Endothelial cell (in vitro differentiated cells): ENCODE data around the gene NMNAT2. TPM values are rescaled to one million over a fixed set of nuclear protein-coding genes. Genes with fewer than 3 reads are reported as not detected.
"Not testable (repeated sequence)": the region's sequence is repeated elsewhere in the genome, so short reads cannot be mapped to it uniquely, and the experiment has no call there.

ENCODE experiments used
- DNase-seq: peaks from one replicate; pipeline ENCODE4 v3.0.0; 2021; ENCODE audit warnings: low spot score
- H3K27ac Mint-ChIP-seq: one replicate; pipeline ENCODE4 v1.8.0; 2021; ENCODE audit warnings: mixed read lengths, inconsistent platforms; ENCODE audit not compliant: unreplicated experiment
- H3K27me3 Mint-ChIP-seq: one replicate; pipeline ENCODE4 v1.8.0; 2021; ENCODE audit warnings: mild to moderate bottlenecking, moderate library complexity, mixed read lengths, inconsistent platforms; ENCODE audit not compliant: unreplicated experiment
- H3K36me3 Mint-ChIP-seq: one replicate; pipeline ENCODE4 v1.8.0; 2021; ENCODE audit warnings: mild to moderate bottlenecking, low read depth, mixed read lengths, inconsistent platforms; ENCODE audit not compliant: unreplicated experiment
- H3K4me1 Mint-ChIP-seq: one replicate; pipeline ENCODE4 v1.8.0; 2021; ENCODE audit warnings: mild to moderate bottlenecking, mixed read lengths, inconsistent platforms; ENCODE audit not compliant: unreplicated experiment
- H3K4me3 Mint-ChIP-seq: one replicate; pipeline ENCODE4 v1.8.0; 2021; ENCODE audit warnings: mild to moderate bottlenecking, mixed read lengths, inconsistent platforms; ENCODE audit not compliant: unreplicated experiment
- H3K9me3 Mint-ChIP-seq: one replicate; pipeline ENCODE4 v1.8.0; 2021; ENCODE audit warnings: mixed read lengths, inconsistent platforms; ENCODE audit not compliant: unreplicated experiment
- CTCF ChIP-seq: fragments of 200-600 bp; sonication (generic); IDR thresholded peaks from one replicate; pipeline ENCODE4 v1.5.0; 2021; ENCODE audit warnings: antibody characterized with exemption; ENCODE audit not compliant: unreplicated experiment
- total RNA-seq: library from RNA; stranded (reverse); fragmentation: NEBNext Ultra II Directional; extraction: Animal tissue kit (Norgen Biotek cat#: 25700); gene quantifications from one replicate; pipeline ENCODE4 v1.2.1, GENCODE V29; 2021; ENCODE audit not compliant: unreplicated experiment

The NMNAT2 gene
- total RNA-seq, 1 donor from 2014 or later, result 1.7 TPM

DNA sequence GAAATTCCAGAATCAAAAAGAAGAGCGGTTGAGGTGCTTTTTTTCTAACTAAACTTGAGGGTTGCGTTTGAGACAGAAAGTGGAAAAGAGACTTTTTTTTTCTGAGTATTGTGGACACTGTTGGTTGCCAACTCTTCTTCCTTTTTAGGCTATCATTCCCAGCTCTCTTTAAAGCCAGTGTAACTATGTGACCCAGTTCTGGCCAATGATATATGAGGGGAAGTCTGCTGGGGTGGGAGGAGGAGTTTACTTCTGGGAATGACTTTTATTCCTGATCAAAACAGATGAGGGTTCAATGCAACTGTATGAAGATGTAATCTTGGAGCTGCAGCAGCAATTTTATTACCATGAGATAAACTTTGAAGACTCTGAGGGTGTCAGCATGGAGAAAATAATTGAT, 17.3 kb upstream of the NMNAT2 start:
- H3K4me3 Mint-ChIP-seq, result no peak overlapping the region
- TF ChIP-seq CTCF, result no peak

DNA sequence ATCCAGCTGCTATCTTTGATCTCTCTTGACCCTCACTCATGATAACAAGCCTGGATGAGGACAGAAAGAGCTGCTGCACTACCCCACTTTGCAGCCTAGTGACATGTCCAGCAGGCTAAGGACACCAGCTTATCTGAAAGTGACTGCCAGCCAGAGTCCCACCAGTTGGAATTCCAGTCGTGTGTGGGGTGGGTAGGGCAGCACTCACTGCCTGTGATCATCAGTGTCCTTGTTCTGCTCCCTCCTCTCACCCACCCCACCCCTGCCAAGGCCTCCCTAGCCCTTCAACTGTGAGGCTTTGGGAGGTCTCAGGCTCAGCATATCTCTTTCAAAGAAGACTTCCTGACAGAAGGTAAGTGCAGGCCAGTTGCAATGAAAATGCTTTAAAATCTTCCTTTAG, 15.5 kb upstream of the NMNAT2 start:
- no peak overlapping the region for H3K27ac Mint-ChIP-seq
- TF ChIP-seq CTCF, result no peak
- no peak for DNase-seq
- no peak overlapping the region for H3K4me3 Mint-ChIP-seq
- peaks cover 11% of the 10 kb centered on the region for H3K4me1 Mint-ChIP-seq
- no peaks in the 10 kb centered on the region for H3K9me3 Mint-ChIP-seq
- no peaks in the 10 kb centered on the region for H3K36me3 Mint-ChIP-seq
- peaks cover 4% of the 10 kb centered on the region for H3K27me3 Mint-ChIP-seq

More for the DNA sequence above, 17.3 kb upstream of the NMNAT2 start:
- peaks cover 16% of the 10 kb centered on the region for H3K4me1 Mint-ChIP-seq
- H3K36me3 Mint-ChIP-seq, result no peaks in the 10 kb centered on the region
- H3K9me3 Mint-ChIP-seq, result no peaks in the 10 kb centered on the region
- no peak for DNase-seq
- peaks cover 4% of the 10 kb centered on the region for H3K27me3 Mint-ChIP-seq
- H3K27ac Mint-ChIP-seq, result no peak overlapping the region

DNA sequence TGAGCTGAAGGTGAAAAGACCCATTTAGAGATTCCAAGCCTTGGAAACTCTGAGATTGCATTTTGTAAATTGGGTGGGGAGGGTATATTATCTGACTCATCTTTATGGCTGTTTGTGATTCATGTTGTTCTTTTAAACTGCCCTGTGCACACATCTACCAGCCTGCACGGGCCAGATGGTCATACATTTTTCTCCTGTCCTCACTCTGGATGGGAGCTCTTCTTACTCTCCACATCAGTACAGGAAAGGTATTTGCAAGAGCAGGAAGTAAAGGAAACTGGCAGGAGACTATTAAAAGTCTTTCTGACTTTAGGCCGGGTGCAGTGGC, 14.3 kb upstream of the NMNAT2 start:
- no peak for TF ChIP-seq CTCF
- H3K9me3 Mint-ChIP-seq, result no peaks in the 10 kb centered on the region
- H3K27ac Mint-ChIP-seq, result no peak overlapping the region
- H3K36me3 Mint-ChIP-seq, result no peaks in the 10 kb centered on the region
- H3K27me3 Mint-ChIP-seq, result peaks cover 4% of the 10 kb centered on the region
- DNase-seq, result no peak
- peaks cover 11% of the 10 kb centered on the region for H3K4me1 Mint-ChIP-seq
- no peak overlapping the region for H3K4me3 Mint-ChIP-seq

- H3K27me3 Mint-ChIP-seq, result peaks cover 4% of the 10 kb centered on the region
- peaks cover 11% of the 10 kb centered on the region for H3K4me1 Mint-ChIP-seq
- no peak for DNase-seq
- H3K36me3 Mint-ChIP-seq, result no peaks in the 10 kb centered on the region
- TF ChIP-seq CTCF, result no peak
- no peak overlapping the region for H3K4me3 Mint-ChIP-seq
- no peak overlapping the region for H3K27ac Mint-ChIP-seq
- no peaks in the 10 kb centered on the region for H3K9me3 Mint-ChIP-seq
Measured at GRCh38 chr1:183431840-183432547, 13.8 kb upstream of the NMNAT2 start.

DNA sequence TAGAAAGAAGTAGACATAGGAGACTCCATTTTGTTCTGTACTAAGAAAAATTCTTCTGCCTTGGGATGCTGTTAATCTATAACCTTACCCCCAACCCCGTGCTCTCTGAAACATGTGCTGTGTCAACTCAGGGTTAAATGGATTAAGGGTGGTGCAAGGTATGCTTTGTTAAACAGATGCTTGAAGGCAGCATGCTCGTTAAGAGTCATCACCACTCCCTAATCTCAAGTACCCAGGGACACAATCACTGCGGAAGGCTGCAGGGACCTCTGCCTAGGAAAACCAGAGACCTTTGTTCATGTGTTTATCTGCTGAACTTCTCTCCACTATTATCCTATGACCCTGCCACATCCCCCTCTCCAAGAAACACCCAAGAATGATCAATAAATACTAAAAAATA, 9.4 kb upstream of the NMNAT2 start:
- not testable (repeated sequence) for H3K4me3 Mint-ChIP-seq, H3K9me3 Mint-ChIP-seq, H3K36me3 Mint-ChIP-seq, H3K27me3 Mint-ChIP-seq, H3K27ac Mint-ChIP-seq, DNase-seq
- H3K4me1 Mint-ChIP-seq, result peaks cover 10% of the 10 kb centered on the region
